Fibroblast of lung (primary cell): ENCODE measurements around the gene SMIM13.

ENCODE experiments used
- EZH2 ChIP-seq: IDR thresholded peaks from 2 replicates; pipeline ENCODE4 v1.5.1; 2012; ENCODE audit warnings: low read length, control low read depth, mild to moderate bottlenecking; ENCODE audit errors: missing control alignments
- TF ChIP-seq, protein P1 (sequence below), 2 donors: IDR thresholded peaks in 1 of 2; conservative IDR thresholded peaks in 1 of 2; 1 replicate in 1 of 2; 2 replicates in 1 of 2; pipeline ENCODE4 v1.5.1; 2011 to 2012; ENCODE audit warnings: low read length in 2 of 2, control low read depth in 1 of 2, inconsistent platforms in 1 of 2, low read depth in 1 of 2, mild to moderate bottlenecking in 1 of 2

DNA sequence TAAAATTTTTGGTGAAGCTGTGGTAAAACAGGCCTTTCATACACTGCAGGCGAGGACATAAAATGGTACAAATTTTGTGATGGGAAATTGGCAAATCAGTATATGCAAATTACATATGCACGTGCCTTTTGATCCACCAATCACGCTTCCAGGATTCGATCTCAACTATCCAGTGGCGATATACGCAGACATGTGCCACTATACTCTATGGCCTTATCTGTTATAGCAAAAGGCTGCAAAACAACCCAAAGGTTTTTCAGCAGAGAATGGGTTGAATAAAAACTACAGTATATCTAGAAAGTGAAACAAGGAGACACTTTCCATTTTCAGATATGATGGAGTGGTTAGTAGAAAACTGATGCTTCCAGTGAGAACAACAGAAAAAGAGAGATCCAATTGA, 59.8 kb downstream of the SMIM13 start:
- TF ChIP-seq, protein P1, sequence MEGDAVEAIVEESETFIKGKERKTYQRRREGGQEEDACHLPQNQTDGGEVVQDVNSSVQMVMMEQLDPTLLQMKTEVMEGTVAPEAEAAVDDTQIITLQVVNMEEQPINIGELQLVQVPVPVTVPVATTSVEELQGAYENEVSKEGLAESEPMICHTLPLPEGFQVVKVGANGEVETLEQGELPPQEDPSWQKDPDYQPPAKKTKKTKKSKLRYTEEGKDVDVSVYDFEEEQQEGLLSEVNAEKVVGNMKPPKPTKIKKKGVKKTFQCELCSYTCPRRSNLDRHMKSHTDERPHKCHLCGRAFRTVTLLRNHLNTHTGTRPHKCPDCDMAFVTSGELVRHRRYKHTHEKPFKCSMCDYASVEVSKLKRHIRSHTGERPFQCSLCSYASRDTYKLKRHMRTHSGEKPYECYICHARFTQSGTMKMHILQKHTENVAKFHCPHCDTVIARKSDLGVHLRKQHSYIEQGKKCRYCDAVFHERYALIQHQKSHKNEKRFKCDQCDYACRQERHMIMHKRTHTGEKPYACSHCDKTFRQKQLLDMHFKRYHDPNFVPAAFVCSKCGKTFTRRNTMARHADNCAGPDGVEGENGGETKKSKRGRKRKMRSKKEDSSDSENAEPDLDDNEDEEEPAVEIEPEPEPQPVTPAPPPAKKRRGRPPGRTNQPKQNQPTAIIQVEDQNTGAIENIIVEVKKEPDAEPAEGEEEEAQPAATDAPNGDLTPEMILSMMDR (conservative IDR thresholded peaks at IDR 0.05 in 1 of 2, IDR thresholded peaks at IDR 0.05 in 1 of 2; ENCODE audit: low read depth in 1 of 2, low read length in 2 of 2) = no peak
- no peak for TF ChIP-seq EZH2
